K562 (cell line): ENCODE results near the gene ZC3H10. TPM values are rescaled to one million over a fixed set of nuclear protein-coding genes. Genes with fewer than 3 reads are reported as not detected.

Source experiments
- CBX5 ChIP-seq: IDR thresholded peaks from 2 replicates; pipeline ENCODE4 v1.6.1; 2014; ENCODE audit warnings: low read depth, borderline replicate concordance
- CCNT2 ChIP-seq: IDR thresholded peaks from 2 replicates; pipeline ENCODE4 v1.6.1; 2011; ENCODE audit warnings: borderline replicate concordance, low read depth, mild to moderate bottlenecking, moderate library complexity, mixed read lengths, low read length; ENCODE audit not compliant: insufficient read length; ENCODE audit errors: extremely low read depth
- IRF1 ChIP-seq: sonication (generic); formaldehyde crosslinking; IDR thresholded peaks from 2 replicates; pipeline ENCODE4 v1.8.0; 2022; ENCODE audit warnings: missing genetic modification reagents, mild to moderate bottlenecking, borderline replicate concordance
- RAD51 ChIP-seq: fragments of 450-650 bp; IDR thresholded peaks from 2 replicates; pipeline ENCODE4 v1.7.1; 2016; ENCODE audit warnings: low read depth, mild to moderate bottlenecking, borderline replicate concordance
- YY1 ChIP-seq, 3 experiments: IDR thresholded peaks; 2 replicates each; pipeline ENCODE4 v1.6.1; 2011; ENCODE audit warnings: low read length in 2 of 3, mild to moderate bottlenecking in 2 of 3, moderate library complexity in 2 of 3, borderline replicate concordance in 1 of 3, control low read depth in 1 of 3, low read depth in 1 of 3; ENCODE audit not compliant: insufficient read depth in 3 of 3, insufficient replicate concordance in 2 of 3, control insufficient read depth in 1 of 3, insufficient read length in 1 of 3; ENCODE audit errors: extremely low read depth in 1 of 3
- ZNF551 ChIP-seq: fragments of 250-450 bp; sonication (Bioruptor Pico); IDR thresholded peaks from 2 replicates; pipeline ENCODE4 v1.5.0; 2021; ENCODE audit warnings: mild to moderate bottlenecking, moderate library complexity
- ZNF592 ChIP-seq: fragments of 450-650 bp; IDR thresholded peaks from 2 replicates; pipeline ENCODE4 v1.6.1; 2017; ENCODE audit warnings: antibody characterized with exemption, mild to moderate bottlenecking
- polyA plus RNA-seq, 8 experiments: library from polyadenylated mRNA; depleted of rRNA in 4 of 8; stranded (reverse) in 5 of 8; unstranded in 3 of 8; fragments of >200 nt; fragmentation: Nextera tagmentation in 2 of 8; fragmentation: Illumina TruSeq in 1 of 8; extraction: Ambion mirVana in 2 of 8; extraction: Trizol in 1 of 8; gene quantifications; 2 replicates each; pipeline versions ENCODE4 v1.2.1 to v1.2.3, GENCODE V29; 2011 to 2014; ENCODE audit warnings: inconsistent platforms in 1 of 8, missing spikeins in 1 of 8
- total RNA-seq, 7 experiments: library from RNA; depleted of rRNA in 6 of 7; stranded (reverse); fragments of >200 nt in 6 of 7; fragmentation: Illumina TruSeq in 2 of 7; extraction: Trizol in 2 of 7; gene quantifications; 2 replicates each; pipeline versions ENCODE4 v1.2.1 to v1.2.3, GENCODE V29; 2011 to 2021; ENCODE audit warnings: low replicate concordance in 1 of 7
- TF ChIP-seq, protein P1 (sequence below): fragments of 450-650 bp; IDR thresholded peaks from 2 replicates; pipeline ENCODE4 v1.6.1; 2016; ENCODE audit warnings: low read depth
- TF ChIP-seq, protein P2 (sequence below), 3 experiments: fragments of 200-800 bp in 1 of 3; sonication (Bioruptor generic) in 1 of 3; sonication (generic) in 1 of 3; formaldehyde crosslinking in 1 of 3; IDR thresholded peaks; 2 replicates each; pipeline versions ENCODE4 v1.6.1 to v1.8.0; 2016 to 2022; ENCODE audit warnings: mild to moderate bottlenecking in 2 of 3, missing compliant biosample characterization in 2 of 3, missing genetic modification characterization in 2 of 3, missing genetic modification reagents in 1 of 3

ZC3H10 gene
- total and polyA plus RNA-seq, 9 of the 15 experiments (the other 6 are each of a cell fraction or from before 2014, with no cell fraction given), result 0.31 to 4.1 (median 1.6) TPM

DNA sequence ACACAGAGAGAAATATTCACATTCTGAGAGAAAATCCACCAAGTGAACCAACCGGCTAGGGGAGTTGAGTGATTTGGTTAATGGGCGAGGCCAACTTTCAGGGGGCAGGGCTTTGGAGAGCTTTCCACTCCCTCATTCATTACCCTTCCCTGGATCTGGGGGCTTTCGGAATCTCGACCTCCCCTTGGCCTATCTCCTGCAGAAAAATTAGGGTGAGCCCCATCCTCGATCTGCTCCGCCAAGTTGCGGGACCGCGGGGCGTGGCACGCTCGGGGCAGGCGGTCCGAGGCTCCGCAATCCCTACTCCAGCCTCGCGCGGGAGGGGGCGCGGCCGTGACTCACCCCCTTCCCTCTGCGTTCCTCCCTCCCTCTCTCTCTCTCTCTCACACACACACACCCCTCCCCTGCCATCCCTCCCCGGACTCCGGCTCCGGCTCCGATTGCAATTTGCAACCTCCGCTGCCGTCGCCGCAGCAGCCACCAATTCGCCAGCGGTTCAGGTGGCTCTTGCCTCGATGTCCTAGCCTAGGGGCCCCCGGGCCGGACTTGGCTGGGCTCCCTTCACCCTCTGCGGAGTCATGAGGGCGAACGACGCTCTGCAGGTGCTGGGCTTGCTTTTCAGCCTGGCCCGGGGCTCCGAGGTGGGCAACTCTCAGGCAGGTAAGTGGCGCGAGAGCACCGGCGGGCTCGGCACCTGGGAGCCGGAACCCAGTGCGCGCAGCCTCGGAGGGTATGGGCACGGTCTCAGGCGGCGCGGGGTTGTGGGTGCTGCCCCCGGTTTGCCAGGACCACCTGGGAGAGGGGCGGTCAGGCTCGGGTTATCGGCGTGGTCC is 38.1 kb upstream of the ZC3H10 start, which contains the start of gene ERBB3 (continued):
- TF ChIP-seq, protein P1, sequence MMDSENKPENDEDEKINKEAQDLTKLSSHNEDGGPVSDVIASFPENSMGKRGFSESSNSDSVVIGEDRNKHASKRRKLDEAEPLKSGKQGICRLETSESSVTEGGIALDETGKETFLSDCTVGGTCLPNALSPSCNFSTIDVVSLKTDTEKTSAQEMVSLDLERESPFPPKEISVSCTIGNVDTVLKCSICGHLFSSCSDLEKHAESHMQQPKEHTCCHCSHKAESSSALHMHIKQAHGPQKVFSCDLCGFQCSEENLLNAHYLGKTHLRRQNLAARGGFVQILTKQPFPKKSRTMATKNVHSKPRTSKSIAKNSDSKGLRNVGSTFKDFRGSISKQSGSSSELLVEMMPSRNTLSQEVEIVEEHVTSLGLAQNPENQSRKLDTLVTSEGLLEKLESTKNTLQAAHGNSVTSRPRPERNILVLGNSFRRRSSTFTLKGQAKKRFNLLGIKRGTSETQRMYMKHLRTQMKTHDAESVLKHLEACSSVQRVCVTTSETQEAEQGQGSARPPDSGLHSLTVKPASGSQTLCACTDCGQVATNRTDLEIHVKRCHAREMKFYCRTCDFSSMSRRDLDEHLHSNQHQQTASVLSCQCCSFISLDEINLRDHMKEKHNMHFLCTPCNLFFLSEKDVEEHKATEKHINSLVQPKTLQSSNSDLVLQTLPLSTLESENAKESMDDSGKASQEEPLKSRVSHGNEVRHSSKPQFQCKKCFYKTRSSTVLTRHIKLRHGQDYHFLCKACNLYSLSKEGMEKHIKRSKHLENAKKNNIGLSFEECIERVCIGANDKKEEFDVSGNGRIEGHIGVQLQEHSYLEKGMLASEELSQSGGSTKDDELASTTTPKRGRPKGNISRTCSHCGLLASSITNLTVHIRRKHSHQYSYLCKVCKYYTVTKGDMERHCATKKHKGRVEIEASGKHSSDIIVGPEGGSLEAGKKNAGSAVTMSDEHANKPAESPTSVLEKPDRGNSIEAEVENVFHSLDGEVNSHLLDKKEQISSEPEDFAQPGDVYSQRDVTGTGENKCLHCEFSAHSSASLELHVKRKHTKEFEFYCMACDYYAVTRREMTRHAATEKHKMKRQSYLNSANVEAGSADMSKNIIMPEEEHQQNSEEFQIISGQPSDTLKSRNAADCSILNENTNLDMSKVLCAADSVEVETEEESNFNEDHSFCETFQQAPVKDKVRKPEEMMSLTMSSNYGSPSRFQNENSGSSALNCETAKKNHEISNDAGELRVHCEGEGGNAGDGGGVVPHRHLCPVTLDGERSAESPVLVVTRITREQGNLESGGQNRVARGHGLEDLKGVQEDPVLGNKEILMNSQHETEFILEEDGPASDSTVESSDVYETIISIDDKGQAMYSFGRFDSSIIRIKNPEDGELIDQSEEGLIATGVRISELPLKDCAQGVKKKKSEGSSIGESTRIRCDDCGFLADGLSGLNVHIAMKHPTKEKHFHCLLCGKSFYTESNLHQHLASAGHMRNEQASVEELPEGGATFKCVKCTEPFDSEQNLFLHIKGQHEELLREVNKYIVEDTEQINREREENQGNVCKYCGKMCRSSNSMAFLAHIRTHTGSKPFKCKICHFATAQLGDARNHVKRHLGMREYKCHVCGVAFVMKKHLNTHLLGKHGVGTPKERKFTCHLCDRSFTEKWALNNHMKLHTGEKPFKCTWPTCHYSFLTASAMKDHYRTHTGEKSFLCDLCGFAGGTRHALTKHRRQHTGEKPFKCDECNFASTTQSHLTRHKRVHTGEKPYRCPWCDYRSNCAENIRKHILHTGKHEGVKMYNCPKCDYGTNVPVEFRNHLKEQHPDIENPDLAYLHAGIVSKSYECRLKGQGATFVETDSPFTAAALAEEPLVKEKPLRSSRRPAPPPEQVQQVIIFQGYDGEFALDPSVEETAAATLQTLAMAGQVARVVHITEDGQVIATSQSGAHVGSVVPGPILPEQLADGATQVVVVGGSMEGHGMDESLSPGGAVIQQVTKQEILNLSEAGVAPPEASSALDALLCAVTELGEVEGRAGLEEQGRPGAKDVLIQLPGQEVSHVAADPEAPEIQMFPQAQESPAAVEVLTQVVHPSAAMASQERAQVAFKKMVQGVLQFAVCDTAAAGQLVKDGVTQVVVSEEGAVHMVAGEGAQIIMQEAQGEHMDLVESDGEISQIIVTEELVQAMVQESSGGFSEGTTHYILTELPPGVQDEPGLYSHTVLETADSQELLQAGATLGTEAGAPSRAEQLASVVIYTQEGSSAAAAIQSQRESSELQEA, result peak; percentile 26; the same call in 1 of the 2 replicates
- TF ChIP-seq RAD51, result no peak; the same call in 1 of the 2 replicates
- TF ChIP-seq, protein P2, sequence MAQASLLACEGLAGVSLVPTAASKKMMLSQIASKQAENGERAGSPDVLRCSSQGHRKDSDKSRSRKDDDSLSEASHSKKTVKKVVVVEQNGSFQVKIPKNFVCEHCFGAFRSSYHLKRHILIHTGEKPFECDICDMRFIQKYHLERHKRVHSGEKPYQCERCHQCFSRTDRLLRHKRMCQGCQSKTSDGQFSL (CRISPR knock-in tag; IDR thresholded peaks at IDR 0.05), result no peak
- TF ChIP-seq, protein P2 (tag; IDR thresholded peaks at IDR 0.05), result no peak
- peak in 1 of 3 experiments; percentile 51 for TF ChIP-seq YY1 (IDR thresholded peaks at IDR 0.05; ENCODE audit: borderline replicate concordance in 1 of 3, control insufficient read depth in 1 of 3, extremely low read depth in 1 of 3, insufficient read depth in 3 of 3, insufficient read length in 1 of 3, insufficient replicate concordance in 2 of 3, low read depth in 1 of 3, low read length in 2 of 3)
- TF ChIP-seq ZNF592, result no peak
- TF ChIP-seq CCNT2, result peak; percentile 74
- no peak for TF ChIP-seq CBX5
- TF ChIP-seq ZNF551, result no peak
- TF ChIP-seq IRF1 (CRISPR knock-in tag), result no peak
